B cell (primary cell): ENCODE data around the gene SMIM7. TPM values are rescaled to one million over a fixed set of nuclear protein-coding genes. Genes with fewer than 3 reads are reported as not detected.
A peak's percentile ranks its signal among the peaks of the same experiment; 100 is the strongest.

Experiments
- ATAC-seq: fragments of 200-7000 bp; cut with Tn5 transposase; one replicate; pipeline ENCODE4 v1.10.0; 2021; ENCODE audit warnings: low read depth, mild to moderate bottlenecking, moderate number of reproducible peaks, moderate library complexity
- CTCF ChIA-PET: fragments of 350-600 bp; sonication (Branson Sonifier 250); formaldehyde crosslinking; loops from one replicate; lab custom pipeline; 2021; ENCODE audit warnings: antibody characterized with exemption, inconsistent platforms; lab: Charles Lee
- POLR2A ChIA-PET: fragments of 350-600 bp; sonication (Branson Sonifier 250); formaldehyde crosslinking; loops from one replicate; lab custom pipeline; 2021; ENCODE audit warnings: antibody characterized with exemption; lab: Charles Lee
- DNase-seq: peaks from one replicate; pipeline ENCODE4 v3.0.0; 2013
- H2AFZ ChIP-seq: 2 replicates; pipeline ENCODE4 v1.6.1; 2012; ENCODE audit warnings: mild to moderate bottlenecking, low read depth, low read length; ENCODE audit not compliant: insufficient read depth, poor library complexity, severe bottlenecking
- H3K27ac ChIP-seq, 2 donors: 1 replicate in 1 of 2; 2 replicates in 1 of 2; pipeline ENCODE4 v1.5.1; 2012 to 2013; ENCODE audit warnings: low read length in 2 of 2, mild to moderate bottlenecking in 2 of 2, moderate library complexity in 1 of 2
- H3K27me3 ChIP-seq, 4 experiments: fragments of 200-600 bp in 1 of 4; sonication (generic) in 1 of 4; replicated peaks in 1 of 4; 1 replicate in 2 of 4; 2 replicates in 2 of 4; pipeline versions ENCODE4 v1.6.1 to v1.7.0; 2013 to 2016; ENCODE audit warnings: low read length in 3 of 4, mild to moderate bottlenecking in 2 of 4, mixed read lengths in 1 of 4, moderate library complexity in 1 of 4; ENCODE audit not compliant: insufficient read depth in 4 of 4, control insufficient read depth in 3 of 4; ENCODE audit errors: control extremely low read depth in 1 of 4
- H3K36me3 ChIP-seq, 2 experiments: replicated peaks in 1 of 2; 1 replicate in 1 of 2; 2 replicates in 1 of 2; pipeline versions ENCODE4 v1.6.1 to v1.7.1; 2013; ENCODE audit warnings: low read length in 1 of 2; ENCODE audit not compliant: insufficient read depth in 2 of 2, control insufficient read depth in 1 of 2; ENCODE audit errors: control extremely low read depth in 1 of 2, extremely low read depth in 1 of 2
- H3K4me1 ChIP-seq, 2 donors: fragments of 200-600 bp in 1 of 2; sonication (generic) in 1 of 2; 1 replicate in 1 of 2; 2 replicates in 1 of 2; pipeline versions ENCODE4 v1.5.1 to v1.6.1; 2013 to 2017; ENCODE audit warnings: low read length in 2 of 2; ENCODE audit not compliant: control insufficient read depth in 2 of 2, insufficient read depth in 2 of 2
- H3K4me2 ChIP-seq: replicated peaks from 2 replicates; pipeline ENCODE3; 2012; ENCODE audit warnings: mild to moderate bottlenecking, low read depth, low read length; ENCODE audit not compliant: poor library complexity, severe bottlenecking
- H3K4me3 ChIP-seq, 5 experiments: fragments of 200-600 bp in 1 of 5; sonication (generic) in 1 of 5; 1 replicate in 3 of 5; 2 replicates in 2 of 5; pipeline versions ENCODE4 v1.5.1 to v1.7.0; 2011 to 2016; ENCODE audit warnings: low read length in 4 of 5, mild to moderate bottlenecking in 4 of 5, low read depth in 2 of 5, control low read depth in 1 of 5, moderate library complexity in 1 of 5; ENCODE audit not compliant: insufficient read depth in 1 of 5; ENCODE audit errors: control extremely low read depth in 1 of 5, extremely low read depth in 1 of 5
- H3K79me2 ChIP-seq: fragments of 200-600 bp; sonication (generic); one replicate; pipeline ENCODE4 v1.6.0; 2016; ENCODE audit warnings: low read length; ENCODE audit not compliant: control insufficient read depth, insufficient read depth
- H3K9ac ChIP-seq: fragments of 200-600 bp; sonication (generic); 2 replicates; pipeline ENCODE4 v1.6.1; 2017; ENCODE audit warnings: mild to moderate bottlenecking, low read length, moderate library complexity
- H3K9me3 ChIP-seq, 3 donors: one replicate each; pipeline versions ENCODE4 v1.6.1 to v1.7.1; 2013; ENCODE audit warnings: low read length in 2 of 3; ENCODE audit not compliant: control insufficient read depth in 2 of 3, insufficient read depth in 1 of 3; ENCODE audit errors: control extremely low read depth in 1 of 3
- H4K20me1 ChIP-seq: 2 replicates; pipeline ENCODE4 v1.6.0; 2012; ENCODE audit warnings: mild to moderate bottlenecking, low read length; ENCODE audit not compliant: insufficient read depth, control insufficient read depth, poor library complexity, severe bottlenecking
- H3K27ac Mint-ChIP-seq: one replicate; pipeline ENCODE4 v1.8.0; 2021; ENCODE audit warnings: mixed read lengths
- H3K27me3 Mint-ChIP-seq: one replicate; pipeline ENCODE4 v1.8.0; 2021; ENCODE audit warnings: mixed read lengths
- H3K4me1 Mint-ChIP-seq: one replicate; pipeline ENCODE4 v1.8.0; 2021; ENCODE audit warnings: mixed read lengths
- H3K4me3 Mint-ChIP-seq: one replicate; pipeline ENCODE4 v1.8.0; 2021; ENCODE audit warnings: mixed read lengths
- H3K9me3 Mint-ChIP-seq: one replicate; pipeline ENCODE4 v1.8.0; 2022; ENCODE audit warnings: mixed read lengths; ENCODE audit not compliant: insufficient read depth
- EZH2 ChIP-seq: IDR thresholded peaks from 2 replicates; pipeline ENCODE4 v1.6.1; 2012; ENCODE audit warnings: borderline replicate concordance, low read depth, mild to moderate bottlenecking, moderate library complexity, low read length; ENCODE audit not compliant: insufficient read depth, poor library complexity, severe bottlenecking
- WGBS: methylation state at CpG from one replicate; pipeline ENCODE4 v1.1.5; 2013; ENCODE audit warnings: missing lambda C conversion rate; ENCODE audit not compliant: insufficient coverage; 5-methylcytosine and 5-hydroxymethylcytosine counted together
- intact Hi-C: fragments of 100-400 bp; cut with micrococcal nuclease; formaldehyde crosslinking; loops from one replicate; pipeline ENCODE4 v1.10.0; 2022
- polyA plus RNA-seq: library from polyadenylated mRNA; depleted of rRNA; stranded (reverse); fragments of >200 nt; gene quantifications from 2 replicates; pipeline ENCODE4 v1.2.3, GENCODE V29; 2012
- total RNA-seq, 2 donors: library from RNA; stranded (reverse); fragments of 120-200 nt in 1 of 2; gene quantifications; 1 replicate in 1 of 2; 2 replicates in 1 of 2; pipeline versions ENCODE4 v1.2.3 to v1.2.4, GENCODE V29; 2013 to 2022
- TF ChIP-seq, protein P1 (sequence below): fragments of 200-600 bp; IDR thresholded peaks from one replicate; pipeline ENCODE4 v1.8.0; 2022; ENCODE audit warnings: antibody characterized with exemption, mild to moderate bottlenecking

The SMIM7 gene
- total and polyA plus RNA-seq, 2 donors (not counting 1 experiment from before 2014, with no cell fraction given) = 54.7 to 133 TPM

GRCh38 chr19:16660763-16661479, 977 bp upstream of the SMIM7 start, which contains the start of gene TMEM38A:
TMEM38A (plus strand) TSS chr19:16661139; CDS start chr19:16661218, 79 bp downstream.
- POLR2A ChIA-PET = interaction anchor here (0.7 to 4.1 kb wide), 10 partner anchors 17 to 554 kb away, joined by 3 to 35 read pairs (median 6); partner anchors contain the start of genes MED26 and USE1

More at GRCh38 chr19:16660763-16661479, 977 bp upstream of the SMIM7 start, which contains the start of gene TMEM38A:
- peak within 1 kb of the TSS; percentile 70 to 79 for H3K27ac ChIP-seq
- peak within 1 kb of the TSS; percentile 84 for H3K9ac ChIP-seq
- H3K36me3 ChIP-seq = peaks cover 0 to 32% of the 10 kb centered on the region in 2 experiments
- ATAC-seq (peak; percentile 18), DNase-seq (peak; percentile 65)
- intact Hi-C loops = loop anchor here (1.0 to 5.0 kb wide), 8 partner anchors 33 to 646 kb away; partner anchors contain the start of genes DDA1, MED26, MRPL34 and NWD1
- peak within 1 kb of the TSS; percentile 97 for H3K27ac Mint-ChIP-seq
- peaks cover 37% of the 10 kb centered on the region for H4K20me1 ChIP-seq
- CTCF ChIA-PET = interaction anchor here (0.7 to 1.9 kb wide), 6 partner anchors 11 to 75 kb away, joined by 3 to 8 read pairs (median 6); partner anchors contain the start of gene MED26
- no peaks in the 10 kb centered on the region for H3K27me3 Mint-ChIP-seq
- peaks cover 26 to 42% of the 10 kb centered on the region in 2 donors for H3K4me1 ChIP-seq
- no peak for TF ChIP-seq EZH2
- TF ChIP-seq, protein P1, sequence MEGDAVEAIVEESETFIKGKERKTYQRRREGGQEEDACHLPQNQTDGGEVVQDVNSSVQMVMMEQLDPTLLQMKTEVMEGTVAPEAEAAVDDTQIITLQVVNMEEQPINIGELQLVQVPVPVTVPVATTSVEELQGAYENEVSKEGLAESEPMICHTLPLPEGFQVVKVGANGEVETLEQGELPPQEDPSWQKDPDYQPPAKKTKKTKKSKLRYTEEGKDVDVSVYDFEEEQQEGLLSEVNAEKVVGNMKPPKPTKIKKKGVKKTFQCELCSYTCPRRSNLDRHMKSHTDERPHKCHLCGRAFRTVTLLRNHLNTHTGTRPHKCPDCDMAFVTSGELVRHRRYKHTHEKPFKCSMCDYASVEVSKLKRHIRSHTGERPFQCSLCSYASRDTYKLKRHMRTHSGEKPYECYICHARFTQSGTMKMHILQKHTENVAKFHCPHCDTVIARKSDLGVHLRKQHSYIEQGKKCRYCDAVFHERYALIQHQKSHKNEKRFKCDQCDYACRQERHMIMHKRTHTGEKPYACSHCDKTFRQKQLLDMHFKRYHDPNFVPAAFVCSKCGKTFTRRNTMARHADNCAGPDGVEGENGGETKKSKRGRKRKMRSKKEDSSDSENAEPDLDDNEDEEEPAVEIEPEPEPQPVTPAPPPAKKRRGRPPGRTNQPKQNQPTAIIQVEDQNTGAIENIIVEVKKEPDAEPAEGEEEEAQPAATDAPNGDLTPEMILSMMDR = no peak
- H3K4me3 Mint-ChIP-seq = peak within 1 kb of the TSS; percentile 99
- H3K27me3 ChIP-seq = no peaks in the 10 kb centered on the region
- peaks cover 46% of the 10 kb centered on the region for H3K4me1 Mint-ChIP-seq
- no peaks in the 10 kb centered on the region for H3K9me3 ChIP-seq
- H3K9me3 Mint-ChIP-seq = no peaks in the 10 kb centered on the region
- H3K4me3 ChIP-seq = peak within 1 kb of the TSS; percentile 62 to 89 (median 83)
- peak within 1 kb of the TSS; percentile 94 for H2AFZ ChIP-seq
- H3K79me2 ChIP-seq = peaks cover 65% of the 10 kb centered on the region
- under 1% methylated on average over 72 of the region's 76 CpGs for WGBS
- peak within 1 kb of the TSS; percentile 97 for H3K4me2 ChIP-seq
